WI38 (cell line): ENCODE measurements around the gene SMS.
A peak's percentile ranks its signal among the peaks of the same experiment; 100 is the strongest.

ENCODE experiments used
- H3K4me3 ChIP-seq: 2 replicates; pipeline ENCODE4 v1.5.1; 2011; ENCODE audit warnings: low read depth, mild to moderate bottlenecking, control low read depth, low read length
- CTCF ChIP-seq: IDR thresholded peaks from 2 replicates; pipeline ENCODE4 v1.5.1; 2012; ENCODE audit warnings: low read depth, mild to moderate bottlenecking, control low read depth, low read length

SMS gene

DNA sequence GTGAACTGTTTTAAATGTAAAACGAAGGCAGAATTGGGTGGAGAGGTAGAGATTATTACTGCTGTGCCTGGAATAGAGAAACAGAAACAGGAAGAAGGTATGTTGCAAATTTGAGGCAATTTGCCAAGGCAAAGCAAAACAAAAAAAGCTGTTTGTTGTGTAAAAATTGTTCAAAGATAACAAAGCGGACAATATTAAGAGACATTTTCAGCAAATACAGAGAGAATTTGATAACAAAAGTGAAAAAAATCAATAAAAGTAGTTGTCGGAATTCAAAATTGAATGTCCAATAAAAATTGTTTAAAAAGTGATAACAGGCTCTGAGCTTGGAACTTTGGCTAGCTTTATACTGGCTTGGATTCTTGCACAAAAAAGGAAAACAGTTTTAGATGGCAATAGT is 14.4 kb upstream of the SMS start:
- no peak for TF ChIP-seq CTCF
- H3K4me3 ChIP-seq = peak overlapping the region; percentile 36; the same call in 1 of the 2 replicates

DNA sequence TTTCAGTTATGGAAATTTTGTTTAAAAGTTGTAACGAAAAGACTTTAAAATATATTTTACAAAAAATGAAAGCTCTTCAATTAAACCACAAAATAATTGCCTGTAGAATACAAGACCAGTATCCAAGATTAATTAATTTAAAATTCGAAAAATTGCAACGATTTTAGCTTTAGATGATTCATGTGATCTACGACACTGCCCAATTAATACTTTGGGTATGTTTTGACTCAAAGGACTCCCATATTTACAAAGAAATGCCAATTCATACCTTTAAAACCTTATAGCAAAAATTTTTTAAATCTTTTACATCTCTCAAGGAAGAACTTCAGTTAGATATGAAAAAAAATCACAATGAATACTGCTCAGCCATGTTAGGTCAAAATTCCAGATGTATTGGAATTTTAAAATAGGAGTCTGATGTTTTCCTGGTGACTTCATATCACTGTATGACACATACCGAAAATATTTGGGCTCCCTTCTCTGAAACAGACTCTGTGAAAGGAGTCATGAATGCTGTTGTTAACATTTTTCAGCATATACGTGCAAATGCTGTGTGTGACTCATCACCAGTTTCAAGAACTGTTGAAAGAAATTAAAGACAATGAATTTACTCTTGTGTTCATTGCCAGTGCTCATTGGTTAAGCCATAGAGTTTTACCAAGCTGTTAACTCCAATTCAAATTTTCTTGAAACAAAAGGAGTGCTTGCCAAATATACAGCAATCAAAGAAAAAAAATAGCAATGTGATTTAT is 13.8 kb upstream of the SMS start:
- H3K4me3 ChIP-seq = peak overlapping the region; percentile 36
- TF ChIP-seq CTCF = no peak

- no peak overlapping the region for H3K4me3 ChIP-seq
- TF ChIP-seq CTCF = no peak
These were observed 11.3 kb upstream of the SMS start for GRCh38 chrX:21929209-21929608.

GRCh38 chrX:21930986-21931385 is 9.5 kb upstream of the SMS start:
- TF ChIP-seq CTCF = no peak
- no peak overlapping the region for H3K4me3 ChIP-seq

DNA sequence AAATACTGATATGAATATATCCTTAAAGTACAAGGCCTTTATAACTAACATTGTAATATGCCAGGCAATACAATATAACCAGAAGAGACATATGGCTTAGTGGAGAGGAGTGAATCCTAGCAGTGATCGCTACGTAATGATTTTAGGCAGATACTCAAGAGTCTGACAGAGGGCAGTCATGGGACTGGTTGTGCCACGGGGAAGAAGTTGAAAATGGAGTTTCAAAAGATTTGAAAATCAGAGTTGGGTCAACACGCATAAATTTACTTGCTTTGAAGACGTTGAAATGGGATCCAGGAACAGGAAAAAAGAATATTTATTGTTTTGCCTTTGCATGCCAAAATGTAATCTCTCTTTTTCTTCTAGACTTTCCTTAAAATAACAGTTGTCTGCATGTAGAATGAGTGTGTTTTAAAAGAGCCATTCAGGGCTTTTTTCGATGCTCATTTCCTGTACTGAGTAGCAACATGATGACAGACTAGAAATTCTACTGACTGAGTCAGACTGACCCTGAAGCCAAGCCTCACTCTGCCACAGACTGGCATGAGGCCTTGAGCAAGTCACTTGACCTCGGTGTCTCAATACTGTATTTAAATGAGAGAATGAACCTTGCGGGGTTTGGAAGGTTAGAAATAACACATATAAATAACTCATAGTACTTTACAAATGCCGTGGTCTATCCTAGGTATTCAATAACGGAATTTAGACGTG is 8.1 kb upstream of the SMS start:
- TF ChIP-seq CTCF = no peak
- no peak overlapping the region for H3K4me3 ChIP-seq

DNA sequence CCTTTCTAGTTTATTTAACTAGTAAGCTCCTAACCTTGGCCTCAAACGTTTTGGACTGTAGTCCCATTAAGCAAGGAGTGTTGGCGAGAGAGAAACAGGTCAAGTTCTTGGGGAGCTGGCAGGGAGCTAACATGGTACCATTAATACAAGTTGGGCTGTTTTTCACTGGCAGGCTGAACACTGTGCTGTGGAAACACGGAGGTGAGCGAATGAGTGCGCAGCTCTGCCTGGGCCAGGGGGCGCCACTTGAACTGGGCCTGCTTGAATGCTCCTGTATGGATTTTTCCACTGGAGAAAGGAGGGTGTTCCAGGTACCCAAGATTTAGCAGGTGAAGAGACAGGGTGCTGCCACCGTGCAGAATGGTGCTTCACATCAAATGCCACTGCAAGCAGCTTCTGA is 7.4 kb upstream of the SMS start:
- H3K4me3 ChIP-seq = no peak overlapping the region
- no peak for TF ChIP-seq CTCF

GRCh38 chrX:21934414-21934813 is 6.1 kb upstream of the SMS start:
- no peak for TF ChIP-seq CTCF
- H3K4me3 ChIP-seq = no peak overlapping the region
